ENCODE results near the gene TNFRSF1A. TPM values are rescaled to one million over a fixed set of nuclear protein-coding genes. Genes with fewer than 3 reads are reported as not detected.
A peak's percentile ranks its signal among the peaks of the same experiment; 100 is the strongest.

TNFRSF1A gene
- total and polyA plus RNA-seq, 9 of the 15 experiments (the other 6 are each of a cell fraction or from before 2014, with no cell fraction given): 0.76 to 43.5 (median 30.0) TPM

- TF ChIP-seq ARNT (IDR thresholded peaks at IDR 0.05) (0 out of 4 replicates have a peak, but pooled peaks of 1 of the 2 experiments have one; percentile 42), ZKSCAN1 (IDR thresholded peaks at IDR 0.05; ENCODE audit: low read depth, low read length) (no peak), MNT (conservative IDR thresholded peaks at IDR 0.05) (peak in 1 of 2 experiments; percentile 36; a peak in 1 of 4 replicates), MTA3 (IDR thresholded peaks at IDR 0.05; ENCODE audit: borderline replicate concordance) (0 out of 2 replicates have a peak, but pooled peaks have one; percentile 43), BACH1 (tag; IDR thresholded peaks at IDR 0.05) (peak; percentile 87), KDM2B (CRISPR knock-in tag; IDR thresholded peaks at IDR 0.05) (no peak), FOS (IDR thresholded peaks at IDR 0.05; ENCODE audit: extremely low read depth, insufficient read length) (peak; percentile 22), ARID1B (IDR thresholded peaks at IDR 0.05) (peak; percentile 67), NBN (IDR thresholded peaks at IDR 0.05; ENCODE audit: low read depth) (peak; percentile 71), POLR2AphosphoS2 (IDR thresholded peaks at IDR 0.05; ENCODE audit: low read length) (no peak), RBM15 (IDR thresholded peaks at IDR 0.05; ENCODE audit: insufficient read depth, low read length) (no peak)
- TF ChIP-seq, protein P1, sequence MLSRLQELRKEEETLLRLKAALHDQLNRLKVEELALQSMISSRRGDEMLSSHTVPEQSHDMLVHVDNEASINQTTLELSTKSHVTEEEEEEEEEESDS (CRISPR knock-in tag; IDR thresholded peaks at IDR 0.05): no peak
- TF ChIP-seq, protein P2, sequence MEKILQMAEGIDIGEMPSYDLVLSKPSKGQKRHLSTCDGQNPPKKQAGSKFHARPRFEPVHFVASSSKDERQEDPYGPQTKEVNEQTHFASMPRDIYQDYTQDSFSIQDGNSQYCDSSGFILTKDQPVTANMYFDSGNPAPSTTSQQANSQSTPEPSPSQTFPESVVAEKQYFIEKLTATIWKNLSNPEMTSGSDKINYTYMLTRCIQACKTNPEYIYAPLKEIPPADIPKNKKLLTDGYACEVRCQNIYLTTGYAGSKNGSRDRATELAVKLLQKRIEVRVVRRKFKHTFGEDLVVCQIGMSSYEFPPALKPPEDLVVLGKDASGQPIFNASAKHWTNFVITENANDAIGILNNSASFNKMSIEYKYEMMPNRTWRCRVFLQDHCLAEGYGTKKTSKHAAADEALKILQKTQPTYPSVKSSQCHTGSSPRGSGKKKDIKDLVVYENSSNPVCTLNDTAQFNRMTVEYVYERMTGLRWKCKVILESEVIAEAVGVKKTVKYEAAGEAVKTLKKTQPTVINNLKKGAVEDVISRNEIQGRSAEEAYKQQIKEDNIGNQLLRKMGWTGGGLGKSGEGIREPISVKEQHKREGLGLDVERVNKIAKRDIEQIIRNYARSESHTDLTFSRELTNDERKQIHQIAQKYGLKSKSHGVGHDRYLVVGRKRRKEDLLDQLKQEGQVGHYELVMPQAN (IDR thresholded peaks at IDR 0.05; ENCODE audit: borderline replicate concordance): no peak
Observed at GRCh38 chr12:6323340-6323994, 18.4 kb downstream of the TNFRSF1A start (continued).

Data from K562 (cell line).